HG02610 (cell line): ENCODE results near the gene RBKS.

ENCODE experiments used
- ATAC-seq: cut with Tn5 transposase; IDR thresholded peaks from one replicate; pipeline ENCODE4 v1.9.1; 2021; ENCODE audit warnings: mild to moderate bottlenecking, moderate library complexity; ENCODE audit not compliant: unreplicated experiment

The RBKS gene

DNA sequence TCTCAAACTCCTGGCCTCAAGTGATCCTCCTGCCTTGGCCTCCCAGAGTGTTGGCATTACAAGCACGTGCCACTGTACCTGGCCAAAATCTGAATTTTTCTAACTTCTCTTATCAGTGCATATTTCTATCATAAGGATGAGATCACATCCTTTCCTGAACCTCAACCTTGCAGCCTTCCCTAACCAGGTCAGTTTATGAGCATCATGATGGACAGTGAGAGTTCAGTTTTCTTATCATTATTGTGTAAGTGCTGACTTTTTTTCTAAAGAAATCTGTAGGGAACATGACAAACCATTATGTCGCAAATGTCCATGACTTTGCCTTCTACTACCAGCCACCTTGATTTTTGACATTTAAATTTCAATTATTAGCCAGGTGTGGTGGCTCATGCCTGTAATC, 87.1 kb downstream of the RBKS start:
- ATAC-seq: no peak

DNA sequence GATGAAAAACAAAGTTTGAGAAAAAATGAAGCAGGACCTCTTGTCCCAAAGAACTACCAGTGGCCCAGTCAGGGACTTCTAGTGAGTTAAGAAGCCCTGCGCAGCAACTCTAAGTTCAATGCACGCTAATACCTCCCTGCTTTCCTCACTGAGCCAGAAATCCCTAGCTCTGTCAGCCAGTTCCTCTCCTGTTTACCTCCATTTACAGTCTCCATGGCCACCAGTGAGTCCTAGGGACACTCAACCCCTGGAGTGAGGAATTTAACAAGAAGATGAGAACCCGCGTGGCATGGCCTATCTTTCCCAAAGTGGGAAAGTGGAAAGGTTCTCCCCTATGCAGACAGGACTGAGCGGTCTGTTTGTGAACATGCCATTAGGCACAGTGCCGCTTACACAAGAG, 87.6 kb downstream of the RBKS start:
- ATAC-seq: no peak

DNA sequence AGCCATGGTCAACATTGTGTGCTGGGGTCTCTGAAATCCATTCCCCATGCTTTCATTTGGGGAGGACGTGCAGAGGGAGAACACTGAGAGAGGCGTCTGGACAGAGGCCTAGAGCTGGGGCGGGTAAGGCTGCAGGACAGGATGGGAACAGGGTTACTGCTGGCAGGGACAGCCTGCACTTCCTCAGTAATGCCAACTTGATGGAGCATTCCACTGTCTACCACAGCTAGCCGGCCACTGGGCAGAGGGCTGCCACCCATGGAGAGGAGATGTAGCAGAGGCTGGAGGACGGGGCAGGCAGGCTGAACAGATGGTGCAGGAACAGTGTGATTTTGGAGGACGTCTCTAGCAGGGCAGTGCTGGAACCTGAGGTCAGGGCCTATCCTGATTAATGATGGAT, 89.3 kb downstream of the RBKS start:
- no peak for ATAC-seq

DNA sequence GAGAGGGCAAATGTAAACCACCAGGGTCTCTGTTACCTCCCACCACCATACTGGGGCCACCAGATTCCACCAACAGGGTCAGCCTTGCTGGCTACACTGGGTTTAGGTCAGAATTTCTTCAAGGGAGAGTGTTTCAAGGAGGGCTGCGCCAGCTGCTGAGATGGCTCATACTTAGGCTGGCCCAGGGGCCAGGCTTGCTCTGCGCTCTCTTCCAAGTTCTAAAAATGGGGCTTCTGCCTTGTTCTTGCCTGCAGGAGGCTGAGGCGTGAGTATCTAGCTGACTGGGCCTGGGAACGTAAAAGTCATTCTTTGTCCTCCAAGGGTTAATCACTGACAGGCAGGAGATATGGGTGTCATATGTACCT, 90.6 kb downstream of the RBKS start:
- ATAC-seq: no peak

DNA sequence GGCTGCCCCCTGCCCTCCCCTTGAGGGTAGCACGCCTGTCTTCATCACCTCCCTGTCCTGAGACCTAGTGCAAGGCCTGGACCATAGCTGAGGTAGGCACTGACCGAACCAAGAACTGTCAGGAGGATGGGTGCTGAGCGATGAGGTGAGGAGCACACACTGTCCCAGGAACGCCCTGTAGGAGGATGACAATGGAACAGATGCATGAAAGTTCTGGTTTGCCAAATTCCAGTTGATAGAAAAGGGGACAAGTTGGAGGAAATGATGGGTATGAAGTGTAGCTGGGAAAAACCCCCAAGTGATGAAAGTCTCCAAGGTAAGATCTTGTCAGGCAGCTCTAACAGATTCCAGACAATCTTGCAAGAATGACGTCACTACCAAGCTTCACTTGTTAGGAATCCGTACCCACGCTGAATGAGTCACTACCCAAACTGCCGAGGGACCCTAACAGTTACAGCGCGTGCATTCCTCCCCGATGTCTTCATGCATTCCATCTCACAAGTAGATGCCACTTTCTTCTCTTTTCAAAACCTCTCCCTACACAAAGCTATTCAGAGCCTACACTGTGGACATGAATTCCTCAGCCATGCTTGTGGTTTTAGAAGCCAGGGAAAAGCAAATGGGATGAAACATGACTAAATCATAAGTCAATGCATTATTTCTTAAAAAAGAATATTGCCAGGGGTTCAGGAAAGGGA, 91.1 kb downstream of the RBKS start:
- ATAC-seq: no peak

DNA sequence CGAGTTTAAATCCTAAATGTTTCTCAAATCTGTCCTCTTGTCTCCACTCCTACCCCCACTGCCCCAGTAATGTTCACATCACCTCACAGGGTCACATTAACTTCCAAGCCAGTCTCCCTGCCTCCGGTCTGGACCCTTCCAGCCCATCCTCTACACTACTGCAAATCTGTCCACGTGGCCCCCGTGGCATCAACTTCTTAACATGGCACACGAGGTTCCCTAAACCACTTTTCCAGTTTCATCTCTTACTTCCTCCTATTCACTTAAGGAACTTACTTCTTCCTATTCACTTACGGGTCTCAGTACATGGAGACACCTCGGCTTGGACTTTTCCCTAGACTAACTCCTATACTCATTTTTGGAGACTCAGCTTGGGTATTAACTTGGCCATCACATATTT, 91.7 kb downstream of the RBKS start:
- no peak for ATAC-seq

DNA sequence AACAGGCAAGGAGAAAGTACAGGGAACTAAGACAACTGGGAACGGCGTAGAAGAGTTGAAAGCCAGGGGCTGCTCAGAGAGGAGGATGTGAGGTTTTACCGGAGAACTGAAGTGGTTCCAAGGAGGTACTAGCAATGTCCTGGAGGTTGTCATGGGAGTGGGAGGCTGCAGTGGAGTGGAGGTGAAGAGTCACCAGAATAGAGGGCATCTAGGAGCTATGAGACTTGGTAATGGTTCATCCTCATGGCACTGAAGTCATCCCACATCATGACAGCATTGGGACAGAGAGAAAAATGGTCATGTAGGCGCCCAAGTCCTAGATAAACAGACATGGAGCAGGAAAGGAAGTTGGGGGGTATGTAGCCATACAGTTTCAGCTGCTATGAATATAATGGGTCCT, 92.3 kb downstream of the RBKS start:
- no peak for ATAC-seq

DNA sequence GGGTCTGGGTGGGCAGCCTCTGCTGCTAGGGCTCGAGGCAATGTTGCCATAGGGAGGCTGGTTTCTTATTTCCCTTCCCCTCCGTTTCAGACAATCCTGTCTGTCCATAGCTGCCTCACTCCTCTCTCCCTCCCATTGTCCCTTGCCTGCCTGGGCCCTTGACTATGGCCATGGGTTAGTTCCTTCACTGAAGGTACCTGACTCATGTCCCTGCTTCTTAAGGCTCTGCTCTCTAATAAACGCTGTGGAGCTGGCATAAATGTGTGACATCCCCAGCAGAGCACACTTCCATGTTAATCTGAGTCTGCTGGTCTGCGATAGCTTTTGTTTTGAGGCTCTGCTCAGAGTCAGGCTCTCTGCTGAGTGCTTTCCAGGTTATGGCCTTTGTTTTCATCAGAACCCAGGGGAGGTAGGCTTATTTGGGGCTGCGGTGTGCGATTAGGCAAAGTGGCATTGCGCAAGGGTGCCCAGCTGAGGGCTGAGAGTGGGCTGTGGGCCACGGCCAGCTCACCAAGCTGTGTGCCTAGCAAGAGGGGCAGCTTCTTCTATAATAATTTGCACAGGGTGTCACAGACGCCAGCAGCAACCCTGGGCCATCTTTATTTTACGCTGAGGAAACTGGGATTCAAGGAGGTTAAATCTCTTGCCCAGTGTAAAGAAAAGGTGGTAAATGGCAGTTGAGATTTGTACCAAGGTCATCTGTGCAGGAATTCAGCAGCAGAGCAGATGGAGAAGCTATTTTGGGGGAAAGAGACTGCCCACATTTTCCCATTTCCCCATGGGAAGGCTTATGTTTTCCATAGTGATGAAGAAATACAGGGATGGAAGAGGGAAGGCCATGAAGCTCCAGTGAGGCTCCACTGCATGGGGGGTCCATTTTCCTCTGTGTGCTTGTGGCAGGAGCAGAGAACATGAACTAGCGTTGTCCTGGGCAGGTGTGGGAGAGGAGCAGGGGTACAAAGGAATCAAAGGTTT, 93.1 kb downstream of the RBKS start:
- no peak for ATAC-seq

DNA sequence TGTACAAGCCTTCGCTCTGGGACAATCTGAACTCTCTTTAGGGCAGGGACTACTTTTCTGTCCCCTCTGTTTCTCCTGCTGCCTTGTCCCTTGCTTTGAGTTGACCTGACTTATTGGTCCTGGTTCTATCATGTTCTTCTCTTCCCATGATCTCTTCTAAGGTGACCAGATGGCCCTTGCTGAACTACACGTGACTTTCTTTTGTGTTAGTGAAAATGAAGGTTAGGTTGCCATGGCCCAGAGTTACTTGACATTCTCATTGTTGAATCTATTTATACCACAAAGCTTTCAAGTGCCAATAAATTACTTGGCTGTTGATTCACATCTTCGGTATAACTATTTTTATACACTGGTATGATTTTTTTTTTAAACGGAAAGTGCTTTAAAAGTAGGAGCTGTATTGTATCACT, 94.3 kb downstream of the RBKS start:
- no peak for ATAC-seq

DNA sequence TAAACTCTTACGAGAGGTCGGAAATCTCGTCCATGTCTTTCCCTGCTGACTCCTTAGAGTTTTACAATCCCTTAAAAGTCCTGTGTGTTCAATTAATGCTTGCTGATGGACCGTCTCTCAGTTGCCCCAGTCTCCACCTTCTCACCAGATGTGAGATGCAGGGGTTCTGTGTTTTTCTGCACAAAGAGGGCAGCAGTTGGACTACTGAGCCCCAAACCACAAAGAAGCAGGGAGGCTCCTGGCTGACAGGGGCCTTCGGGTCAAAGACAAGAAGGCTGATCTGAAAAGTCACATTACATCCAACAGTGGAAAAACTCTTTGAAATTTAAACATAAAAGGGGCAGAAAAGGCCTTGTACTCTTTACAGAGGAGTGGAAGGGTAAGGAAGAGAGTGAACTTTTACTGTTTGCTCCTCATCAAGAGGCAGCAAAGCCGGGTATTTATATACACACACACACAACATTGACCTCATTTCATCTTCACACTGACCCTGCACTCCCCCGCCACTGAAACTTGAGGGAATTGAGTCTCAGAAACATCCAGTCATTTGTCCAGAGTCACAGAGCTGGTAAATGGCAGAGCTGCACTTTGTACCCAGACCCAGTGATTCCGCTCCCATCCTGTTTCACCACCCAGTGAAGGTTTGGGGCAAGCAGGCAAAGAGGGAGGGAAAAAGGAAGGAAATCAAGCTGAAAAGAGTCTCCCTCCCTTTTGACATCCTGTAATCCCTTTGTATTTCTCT, 94.9 kb downstream of the RBKS start:
- ATAC-seq: no peak

DNA sequence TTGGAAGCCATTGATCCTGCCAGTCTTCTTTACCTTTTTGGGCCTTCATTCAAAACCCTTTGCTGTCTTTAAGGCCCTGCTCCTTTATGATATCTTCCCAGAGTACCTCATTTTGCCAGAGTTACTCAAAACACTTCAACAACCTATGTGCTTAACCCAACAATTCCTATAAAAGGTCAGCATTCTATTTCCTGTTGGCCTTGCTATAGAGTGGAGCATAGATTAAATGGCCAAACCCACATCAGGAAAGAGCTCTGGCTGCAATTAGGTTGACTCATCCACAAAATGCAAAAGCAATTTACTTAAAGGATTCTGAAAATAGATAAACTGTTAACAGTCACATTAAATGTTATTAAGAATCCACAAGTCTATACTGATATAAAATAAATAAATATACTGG, 97.4 kb downstream of the RBKS start:
- no peak for ATAC-seq

DNA sequence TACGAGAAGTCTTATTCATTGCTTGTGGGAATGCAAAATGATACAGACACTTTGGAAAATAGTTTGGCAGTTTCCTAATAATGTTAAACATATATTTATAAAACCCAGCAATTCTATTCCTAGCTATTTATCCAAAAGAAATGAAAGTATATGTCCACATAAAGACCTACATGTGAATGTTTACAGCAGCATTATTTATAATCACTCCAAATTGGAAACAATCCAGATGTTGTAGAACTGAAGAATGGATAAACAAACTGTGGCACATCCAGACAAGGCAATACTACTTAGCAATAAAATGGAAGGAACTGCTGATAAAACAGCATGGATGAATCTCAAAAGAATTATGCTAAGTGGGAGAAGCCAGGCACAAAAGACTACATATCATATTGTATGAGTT, 99.4 kb downstream of the RBKS start:
- no peak for ATAC-seq

DNA sequence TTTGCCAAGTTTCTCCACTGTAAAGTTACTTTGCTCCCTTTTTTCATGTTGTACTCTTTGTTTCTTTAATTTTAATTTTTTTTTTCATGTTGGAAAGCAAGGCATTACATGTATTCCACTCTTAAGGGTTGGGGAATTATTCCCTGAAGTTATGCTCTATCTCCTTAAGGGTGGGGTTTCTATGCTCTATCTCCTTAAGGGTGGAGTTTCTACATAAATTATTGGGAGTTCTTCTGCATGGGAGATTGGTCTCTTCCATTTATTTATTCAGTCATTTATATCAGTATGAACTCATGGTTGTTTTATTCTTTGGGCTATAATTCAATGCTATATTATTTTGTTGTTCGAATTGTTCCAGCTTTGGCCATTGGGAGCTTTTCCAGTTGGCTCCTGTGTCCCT, 107.5 kb downstream of the RBKS start:
- no peak for ATAC-seq

DNA sequence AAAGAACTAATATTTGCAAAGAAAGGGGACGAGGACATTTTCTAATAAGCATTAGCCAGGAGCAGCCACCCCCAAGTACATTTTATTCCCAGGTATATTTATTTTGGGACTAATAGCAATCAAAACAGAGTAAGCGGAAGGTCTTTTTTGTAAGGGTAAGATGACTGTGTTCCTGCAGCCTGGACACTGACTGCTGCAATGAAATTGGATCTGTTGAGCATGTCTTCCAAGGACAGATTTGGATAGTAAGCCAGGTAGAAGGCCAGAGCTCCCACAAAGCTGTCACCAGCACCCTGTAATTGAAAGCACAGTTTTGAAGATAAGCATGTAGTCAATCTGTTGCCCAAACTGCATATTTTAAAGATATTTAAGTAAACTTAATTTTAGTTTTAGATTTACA, 108.7 kb downstream of the RBKS start:
- no peak for ATAC-seq

DNA sequence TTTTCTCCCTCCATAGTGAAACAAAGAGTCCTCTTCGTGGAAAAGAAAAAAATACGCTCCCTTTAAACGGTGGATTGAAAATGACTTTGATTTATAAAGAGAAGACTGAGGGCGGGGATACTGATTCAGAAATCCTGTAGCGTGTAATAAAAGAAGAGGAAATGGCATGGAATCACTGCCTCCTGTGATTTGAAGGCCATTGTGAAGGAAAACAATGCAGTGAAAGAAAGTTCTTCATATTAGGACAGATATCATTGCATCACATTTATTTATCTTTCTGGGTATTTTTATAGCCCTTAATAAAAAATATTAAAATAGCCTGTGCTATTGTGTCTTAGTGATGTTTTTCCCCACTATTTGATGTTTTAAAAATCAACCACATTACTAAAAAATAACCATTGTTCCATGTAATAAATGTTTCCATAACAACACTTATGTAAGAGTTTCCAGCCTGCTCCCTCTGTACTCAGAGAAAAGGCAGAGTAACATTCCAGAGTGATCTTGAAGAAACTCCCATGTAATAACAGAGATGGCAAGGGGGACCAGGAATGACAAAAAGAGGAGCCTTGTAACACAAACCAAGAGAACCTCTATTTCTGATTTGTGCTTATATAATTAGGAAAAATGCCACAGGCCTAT, 110.7 kb downstream of the RBKS start:
- no peak for ATAC-seq

DNA sequence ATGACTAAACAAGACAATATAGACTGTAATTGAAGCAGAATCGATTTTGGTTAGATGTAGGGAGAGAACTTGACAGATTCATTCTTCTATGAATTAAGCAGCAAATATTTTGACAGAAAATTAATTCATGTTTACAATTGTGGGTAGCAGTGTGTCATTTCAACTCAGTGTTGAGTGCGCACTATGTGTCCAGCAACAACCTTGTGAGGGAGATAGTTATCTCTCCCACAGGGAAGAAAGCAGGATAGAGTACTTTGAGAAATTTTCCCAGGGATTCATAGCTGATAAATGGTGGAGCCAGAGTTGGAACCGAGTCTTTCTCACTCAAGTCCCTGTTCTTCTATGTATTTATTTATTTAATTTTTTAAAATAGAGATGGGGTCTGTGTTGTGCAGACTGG, 113.5 kb downstream of the RBKS start:
- no peak for ATAC-seq

DNA sequence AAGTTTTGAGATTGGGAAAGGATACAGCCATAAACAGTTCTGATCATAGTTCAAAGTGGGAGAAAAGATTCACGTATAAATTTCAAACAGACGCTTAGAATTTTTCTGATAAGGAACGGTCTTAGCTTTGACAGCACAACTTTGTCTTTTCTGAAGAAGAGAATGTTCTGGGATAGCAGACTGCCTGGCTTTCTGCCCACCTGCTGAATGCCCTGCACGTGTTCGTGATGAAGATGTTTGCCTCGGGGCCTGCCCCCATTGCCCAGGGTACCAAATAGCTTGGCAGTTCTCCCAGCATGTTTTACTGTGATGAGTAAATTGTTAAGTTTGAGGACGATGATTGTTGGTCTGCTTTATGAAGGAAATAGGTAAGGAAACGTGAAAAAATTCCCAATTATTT, 114.1 kb downstream of the RBKS start:
- ATAC-seq: no peak

DNA sequence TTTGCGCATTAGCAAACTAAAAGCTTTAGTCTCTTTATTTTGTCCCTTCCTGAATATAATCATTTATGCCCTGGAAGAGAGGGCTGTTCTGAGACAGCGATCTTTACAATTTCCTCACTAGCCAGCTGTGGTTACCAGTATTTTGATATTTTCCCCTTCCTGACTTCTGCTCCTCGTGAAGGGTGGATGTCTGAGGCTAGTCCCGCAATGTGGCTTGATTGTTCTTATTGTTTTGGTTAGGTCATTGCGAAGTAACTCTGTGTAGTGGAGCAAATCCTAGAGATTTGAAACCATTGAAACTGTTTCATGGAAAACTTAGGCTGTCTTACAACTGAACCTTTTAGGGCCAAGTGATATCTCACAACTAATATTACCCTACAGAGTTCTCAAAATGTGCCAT, 116.2 kb downstream of the RBKS start:
- no peak for ATAC-seq

DNA sequence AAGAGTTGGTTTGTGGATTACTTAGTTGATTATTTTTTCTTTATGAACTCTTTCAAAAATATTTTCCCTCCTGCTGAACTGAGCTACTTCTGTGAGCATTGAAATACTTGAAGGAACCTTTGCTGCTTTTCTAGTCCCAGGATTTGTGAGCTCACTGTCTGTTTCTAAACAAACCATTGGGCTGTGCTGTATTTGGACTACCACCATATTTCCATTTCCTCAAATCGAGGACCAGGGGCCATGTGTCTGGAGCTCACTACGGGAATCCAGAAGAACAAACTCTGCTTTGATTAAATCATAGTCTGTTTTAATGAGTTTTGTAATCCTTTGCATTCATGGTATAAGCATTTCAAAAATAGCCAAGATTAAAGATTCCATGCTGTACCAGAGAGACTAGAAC, 117.4 kb downstream of the RBKS start:
- no peak for ATAC-seq

DNA sequence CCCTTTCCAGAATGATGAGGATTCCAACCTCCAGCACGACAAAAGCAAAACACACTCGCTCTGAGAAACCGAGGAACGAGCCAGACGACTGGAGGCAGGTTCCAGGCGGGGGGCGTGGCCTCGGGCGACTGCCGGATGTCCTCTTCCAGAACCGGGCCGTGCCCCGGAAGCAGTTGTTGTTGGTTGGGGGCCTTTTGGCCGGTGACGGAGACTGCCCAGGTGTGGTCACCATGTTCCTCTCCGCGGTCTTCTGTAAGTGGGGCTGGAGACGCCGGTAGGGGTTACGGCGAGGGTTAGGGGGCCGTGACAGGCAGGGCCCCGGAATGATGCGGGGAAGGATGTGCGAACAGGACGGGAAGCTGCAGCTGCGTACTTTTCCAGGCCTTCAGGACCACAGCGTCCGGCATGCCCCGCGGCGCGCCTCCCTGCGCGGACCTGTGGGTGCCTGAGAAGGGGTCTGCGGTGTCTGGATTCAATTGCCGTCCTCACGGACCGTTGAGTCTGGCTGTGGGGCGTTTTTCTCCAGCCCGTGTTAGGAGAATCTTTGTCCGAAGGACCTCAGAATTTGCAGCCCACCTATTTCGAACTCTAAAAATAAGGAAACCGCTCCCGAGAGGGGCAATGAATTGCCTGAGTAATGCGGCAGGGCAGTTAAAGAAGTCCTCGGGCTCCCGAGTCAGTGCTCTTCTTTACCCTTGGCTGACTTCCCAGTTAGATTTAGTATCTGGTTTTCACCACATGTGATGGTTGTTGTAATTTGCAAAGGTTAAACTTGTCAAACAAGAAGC, 118.4 kb downstream of the RBKS start, which contains the start of gene MRPL33:
MRPL33 (plus strand) TSS at position 172 of the 788 bp plus-strand sequence; CDS start at position 231, 59 bp downstream.
- peak; percentile 96 for ATAC-seq
